ENCODE results near the gene OPN4.

GRCh38 chr10:86671419-86671818, 17.1 kb downstream of the OPN4 start:
- TF ChIP-seq CTCF (conservative IDR thresholded peaks at IDR 0.05; ENCODE audit: low read length) (no peak), EZH2phosphoT487 (IDR thresholded peaks at IDR 0.05; ENCODE audit: borderline replicate concordance, low read depth, low read length) (no peak)

All from OCI-LY7 (cell line).